ENCODE measurements around the gene EFHC1. TPM values are rescaled to one million over a fixed set of nuclear protein-coding genes. Genes with fewer than 3 reads are reported as not detected.
A peak's percentile ranks its signal among the peaks of the same experiment; 100 is the strongest.
"Not testable (repeated sequence)": the region's sequence is repeated elsewhere in the genome, so short reads cannot be mapped to it uniquely, and the experiment has no call there.

Gene EFHC1
- total RNA-seq, 2 donors from 2014 or later: 19.4 to 23.5 TPM

- no peaks in the 10 kb centered on the region for H3K27me3 ChIP-seq (replicated peaks; ENCODE audit: insufficient read depth)
- no peaks in the 10 kb centered on the region for H3K9me3 ChIP-seq
- no peaks in the 10 kb centered on the region for H3K36me3 ChIP-seq
- no peak for DNase-seq (ENCODE audit: low spot score)
- intact Hi-C loops (cut with DNase I): no loop called here
- 97% methylated on average over 2 of the region's 2 CpGs for WGBS
- no peak overlapping the region for H3K27ac ChIP-seq
- TF ChIP-seq CTCF (IDR thresholded peaks at IDR 0.05): no peak
- no peak for TF ChIP-seq POLR2AphosphoS5 (IDR thresholded peaks at IDR 0.05)
- no peak for TF ChIP-seq POLR2A (IDR thresholded peaks at IDR 0.05)
- no peaks in the 10 kb centered on the region for H3K4me1 ChIP-seq (replicated peaks)
- no peak overlapping the region for H3K4me3 ChIP-seq
These were observed 35.9 kb upstream of the EFHC1 start for GRCh38 chr6:52384145-52384766.

DNA sequence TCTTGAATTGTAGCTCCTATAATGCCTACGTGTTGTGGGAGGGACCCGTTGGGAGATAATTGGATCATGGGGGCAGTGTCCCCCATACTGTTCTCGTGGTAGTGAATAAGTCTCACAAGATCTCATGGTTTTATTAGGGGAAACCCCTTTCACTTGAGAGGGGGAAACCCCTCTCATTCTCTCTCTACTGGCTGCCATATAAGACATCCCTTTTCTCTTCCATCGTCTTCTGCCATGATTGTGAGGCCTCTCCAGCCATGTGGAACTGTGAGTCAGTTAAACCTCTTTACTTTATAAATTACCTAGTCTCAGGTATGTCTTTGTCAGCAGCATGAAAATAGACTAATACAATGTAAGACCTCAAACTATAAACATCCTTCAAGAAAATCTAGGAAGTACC, 35.1 kb upstream of the EFHC1 start:
- H3K9me3 ChIP-seq: no peaks in the 10 kb centered on the region
- no peaks in the 10 kb centered on the region for H3K27me3 ChIP-seq (replicated peaks; ENCODE audit: insufficient read depth)
- H3K4me3 ChIP-seq: no peak overlapping the region
- no peaks in the 10 kb centered on the region for H3K36me3 ChIP-seq
- TF ChIP-seq POLR2AphosphoS5 (IDR thresholded peaks at IDR 0.05) (no peak), CTCF (IDR thresholded peaks at IDR 0.05) (no peak), POLR2A (IDR thresholded peaks at IDR 0.05) (no peak)
- no peak for DNase-seq (ENCODE audit: low spot score)
- no peak overlapping the region for H3K27ac ChIP-seq
- H3K4me1 ChIP-seq (replicated peaks): no peaks in the 10 kb centered on the region
- WGBS: 98% methylated on average over 4 of the region's 4 CpGs
- intact Hi-C loops (cut with DNase I): no loop called here

GRCh38 chr6:52388119-52388518, 32.0 kb upstream of the EFHC1 start:
- WGBS: 71% methylated on average over 4 of the region's 4 CpGs
- H3K9me3 ChIP-seq; DNase-seq (ENCODE audit: low spot score); H3K4me1 ChIP-seq (replicated peaks); H3K4me3 ChIP-seq; H3K36me3 ChIP-seq; intact Hi-C loops (cut with DNase I); H3K27me3 ChIP-seq (replicated peaks; ENCODE audit: insufficient read depth): not testable (repeated sequence)
- H3K27ac ChIP-seq: peak overlapping the region in 1 of 2 donors; percentile 38

DNA sequence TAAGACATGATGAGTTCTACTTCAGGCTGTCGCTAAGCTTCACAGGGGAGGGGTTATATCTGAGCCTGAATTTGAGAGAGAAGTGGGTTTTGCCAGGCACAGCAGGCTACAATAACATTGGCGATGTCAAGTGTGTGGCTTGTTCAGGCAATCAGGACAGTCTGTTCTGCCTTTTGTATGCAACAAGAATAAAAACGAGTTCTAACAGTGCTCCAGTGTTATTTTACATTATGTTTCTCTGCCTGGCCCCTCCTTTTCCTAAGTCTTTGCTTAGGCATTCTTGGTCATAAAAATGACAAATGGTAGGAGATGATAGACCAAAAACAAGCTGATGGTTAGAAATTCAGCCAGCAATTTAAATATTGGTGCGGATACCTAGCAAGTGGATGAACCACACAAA, 31.4 kb upstream of the EFHC1 start:
- Histone ChIP-seq H3K4me1 (replicated peaks) (no peaks in the 10 kb centered on the region), H3K4me3 (no peak overlapping the region), H3K27me3 (replicated peaks; ENCODE audit: insufficient read depth) (no peaks in the 10 kb centered on the region), H3K27ac (peak overlapping the region in 1 of 2 donors; percentile 38), H3K36me3 (no peaks in the 10 kb centered on the region), H3K9me3 (no peaks in the 10 kb centered on the region)
- peak; percentile 7 for DNase-seq (ENCODE audit: low spot score)
- intact Hi-C loops (cut with DNase I): no loop called here
- TF ChIP-seq CTCF (IDR thresholded peaks at IDR 0.05): no peak
- peak; percentile 16 for TF ChIP-seq POLR2AphosphoS5 (IDR thresholded peaks at IDR 0.05)
- TF ChIP-seq POLR2A (IDR thresholded peaks at IDR 0.05): no peak
- WGBS: 30% methylated on average over 4 of the region's 4 CpGs

GRCh38 chr6:52389264-52389625, 30.9 kb upstream of the EFHC1 start:
- WGBS: 63% methylated on average over 1 of the region's 1 CpG
- intact Hi-C loops (cut with DNase I): no loop called here
- no peaks in the 10 kb centered on the region for H3K4me1 ChIP-seq (replicated peaks)
- H3K36me3 ChIP-seq: no peaks in the 10 kb centered on the region
- TF ChIP-seq POLR2A (IDR thresholded peaks at IDR 0.05): no peak
- TF ChIP-seq CTCF (IDR thresholded peaks at IDR 0.05): no peak
- TF ChIP-seq POLR2AphosphoS5 (IDR thresholded peaks at IDR 0.05): no peak
- H3K27me3 ChIP-seq (replicated peaks; ENCODE audit: insufficient read depth): no peaks in the 10 kb centered on the region
- peak overlapping the region in 1 of 2 donors; percentile 40 for H3K27ac ChIP-seq
- DNase-seq (ENCODE audit: low spot score): no peak
- no peaks in the 10 kb centered on the region for H3K9me3 ChIP-seq
- H3K4me3 ChIP-seq: no peak overlapping the region

Measured in prostate gland (tissue), 2 donors.